GM13976 (cell line): ENCODE measurements around the gene CLSTN1.

Source experiments
- DNase-seq: peaks from one replicate; pipeline ENCODE4 v3.0.0; 2012; ENCODE audit warnings: low spot score
- CTCF ChIP-seq: IDR thresholded peaks from 2 replicates; pipeline ENCODE4 v1.5.1; 2012; ENCODE audit warnings: borderline replicate concordance, mild to moderate bottlenecking; ENCODE audit not compliant: insufficient read depth; ENCODE audit errors: extremely low read depth, missing control alignments, control extremely low read depth
- in situ Hi-C: fragments of 300-500 bp; cut with MboI; formaldehyde crosslinking; loops from one replicate; pipeline ENCODE4 v1.12.0; 2022; ENCODE audit warnings: low sequenced_read_pairs, mixed read lengths, inconsistent platforms; ENCODE audit not compliant: unreplicated experiment

Gene CLSTN1

GRCh38 chr1:9719978-9720722, 103.6 kb downstream of the CLSTN1 start:
- in situ Hi-C loops: no loop called here
- no peak for TF ChIP-seq CTCF
- no peak for DNase-seq

- TF ChIP-seq CTCF: no peak
- in situ Hi-C loops: no loop called here
- no peak for DNase-seq
Measured at GRCh38 chr1:9718006-9718680, 105.6 kb downstream of the CLSTN1 start.

- no peak for TF ChIP-seq CTCF
- in situ Hi-C loops: no loop called here
- DNase-seq: peak; percentile 92
Measured at GRCh38 chr1:9717193-9718005, 106.4 kb downstream of the CLSTN1 start.

GRCh38 chr1:9716404-9717192, 107.2 kb downstream of the CLSTN1 start:
- TF ChIP-seq CTCF: no peak
- in situ Hi-C loops: no loop called here
- DNase-seq: no peak

GRCh38 chr1:9715536-9716226, 108.1 kb downstream of the CLSTN1 start:
- in situ Hi-C loops: no loop called here
- DNase-seq: no peak
- TF ChIP-seq CTCF: no peak
